GM18505 (cell line): ENCODE data around the gene FLRT1.

Experiments used
- ATAC-seq: cut with Tn5 transposase; IDR thresholded peaks from one replicate; pipeline ENCODE4 v1.9.1; 2021; ENCODE audit not compliant: unreplicated experiment
- POLR2A ChIP-seq: IDR thresholded peaks from 4 replicates; pipeline ENCODE4 v1.6.1; 2011; ENCODE audit warnings: borderline replicate concordance; ENCODE audit not compliant: insufficient read depth, insufficient read length; ENCODE audit errors: extremely low read depth

FLRT1 gene

DNA sequence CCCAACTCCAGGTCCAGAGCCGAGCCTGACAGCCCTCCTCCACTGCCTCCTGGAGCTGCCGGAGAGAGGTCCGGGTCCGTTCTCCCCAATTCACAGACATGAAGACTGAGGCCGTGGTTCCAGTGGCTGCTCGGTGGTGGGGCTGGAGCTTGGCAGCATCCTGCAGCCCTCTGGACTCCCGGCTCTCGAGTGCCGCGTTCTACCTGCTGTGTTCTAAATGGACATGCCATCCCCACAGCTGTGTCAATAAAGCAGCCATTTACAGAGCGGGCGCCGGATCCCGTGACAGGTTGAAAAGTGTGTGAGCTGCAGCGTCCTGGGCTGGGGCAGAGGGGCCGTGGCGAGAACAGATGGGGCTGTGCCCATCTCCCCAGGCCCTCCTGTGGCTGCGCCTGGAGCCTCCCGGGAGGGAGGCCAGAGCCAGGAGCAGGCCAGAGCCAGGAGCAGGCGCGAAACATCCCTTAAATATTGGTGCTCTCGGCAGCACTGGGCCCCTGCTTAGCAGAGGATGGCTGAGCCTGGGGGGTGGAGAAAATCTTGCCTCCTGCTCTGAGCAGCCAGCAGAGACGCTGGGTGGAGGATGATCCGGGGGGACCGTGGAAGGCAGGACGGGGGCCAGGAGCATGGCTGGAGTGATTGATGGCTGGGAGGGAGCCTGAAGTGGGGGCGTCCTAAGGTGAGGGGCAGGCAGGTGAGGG is 46.2 kb downstream of the FLRT1 start:
- no peak for TF ChIP-seq POLR2A

DNA sequence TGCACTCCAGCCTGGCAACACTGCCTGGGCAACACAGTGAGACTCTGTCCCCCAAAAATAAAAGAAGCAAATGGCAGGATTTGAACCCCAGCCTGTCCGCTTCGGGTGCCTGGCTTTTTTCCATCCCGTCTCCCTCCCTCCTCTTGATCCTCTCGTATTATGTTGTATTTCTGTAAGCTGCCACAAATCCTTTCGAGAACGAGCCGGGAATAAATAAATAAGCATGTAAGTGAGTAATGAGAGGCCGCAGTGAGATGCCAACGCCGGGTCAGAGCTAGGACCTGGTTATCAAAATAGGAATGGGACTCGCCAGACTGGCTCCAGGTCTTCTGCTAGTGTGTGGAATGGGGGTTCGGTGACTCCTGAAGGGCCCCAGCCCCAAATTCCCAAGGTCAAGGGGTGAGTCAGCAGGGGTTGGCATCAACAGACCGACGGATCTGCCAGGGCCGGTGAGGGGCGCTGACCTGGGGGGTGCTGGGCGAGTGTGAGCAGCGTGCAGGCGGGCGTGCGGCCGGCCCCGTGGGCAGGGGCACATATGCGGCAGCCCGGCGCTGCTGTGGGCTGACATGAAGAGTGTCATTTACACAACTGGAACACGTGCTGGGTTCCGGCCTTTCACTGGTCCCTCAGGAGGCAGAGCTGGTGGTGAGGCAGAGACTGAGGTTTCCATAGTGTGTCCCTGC is 47.8 kb downstream of the FLRT1 start:
- ATAC-seq = no peak
- no peak for TF ChIP-seq POLR2A

More for the DNA sequence above, 46.2 kb downstream of the FLRT1 start:
- no peak for ATAC-seq

DNA sequence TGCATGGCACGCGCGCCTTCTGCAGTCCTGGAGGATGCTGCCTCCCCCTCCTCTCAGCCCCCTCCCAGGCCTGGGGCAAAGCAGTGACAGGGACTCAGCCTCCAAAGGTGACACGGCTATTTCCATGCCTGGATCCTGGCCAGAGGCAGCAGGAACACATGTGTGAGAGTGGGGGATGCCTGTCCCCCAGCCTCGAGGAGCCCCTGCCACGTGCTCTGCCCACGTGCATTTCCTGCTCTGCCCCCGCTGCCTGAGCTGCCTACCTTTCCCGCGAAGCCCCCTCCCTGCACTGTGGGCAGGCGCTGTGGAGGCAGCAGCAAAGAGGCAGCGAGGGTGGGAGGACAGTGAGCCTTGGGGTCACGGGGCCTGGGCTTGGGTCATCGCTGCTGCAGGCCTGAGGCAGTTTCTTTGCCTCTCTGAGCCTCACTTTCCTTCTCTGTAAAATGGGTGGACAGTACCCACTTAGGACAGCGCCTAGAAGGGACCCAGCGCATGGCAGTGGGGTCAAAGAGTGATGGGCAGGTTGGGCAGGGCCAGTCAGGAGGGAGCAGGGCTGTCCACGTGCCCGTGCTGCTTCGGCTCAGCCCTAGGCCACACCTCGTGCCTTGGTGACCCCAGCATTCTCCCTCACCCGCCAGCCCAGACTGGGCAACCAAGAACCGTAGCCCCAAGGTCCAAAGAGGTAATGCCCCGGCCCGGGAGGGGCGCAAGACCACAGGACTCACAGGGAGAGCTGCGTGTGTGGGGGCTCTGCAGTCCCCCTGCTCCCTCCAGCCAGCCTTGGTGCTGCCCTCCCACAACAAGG is 48.6 kb downstream of the FLRT1 start:
- no peak for ATAC-seq
- no peak for TF ChIP-seq POLR2A

DNA sequence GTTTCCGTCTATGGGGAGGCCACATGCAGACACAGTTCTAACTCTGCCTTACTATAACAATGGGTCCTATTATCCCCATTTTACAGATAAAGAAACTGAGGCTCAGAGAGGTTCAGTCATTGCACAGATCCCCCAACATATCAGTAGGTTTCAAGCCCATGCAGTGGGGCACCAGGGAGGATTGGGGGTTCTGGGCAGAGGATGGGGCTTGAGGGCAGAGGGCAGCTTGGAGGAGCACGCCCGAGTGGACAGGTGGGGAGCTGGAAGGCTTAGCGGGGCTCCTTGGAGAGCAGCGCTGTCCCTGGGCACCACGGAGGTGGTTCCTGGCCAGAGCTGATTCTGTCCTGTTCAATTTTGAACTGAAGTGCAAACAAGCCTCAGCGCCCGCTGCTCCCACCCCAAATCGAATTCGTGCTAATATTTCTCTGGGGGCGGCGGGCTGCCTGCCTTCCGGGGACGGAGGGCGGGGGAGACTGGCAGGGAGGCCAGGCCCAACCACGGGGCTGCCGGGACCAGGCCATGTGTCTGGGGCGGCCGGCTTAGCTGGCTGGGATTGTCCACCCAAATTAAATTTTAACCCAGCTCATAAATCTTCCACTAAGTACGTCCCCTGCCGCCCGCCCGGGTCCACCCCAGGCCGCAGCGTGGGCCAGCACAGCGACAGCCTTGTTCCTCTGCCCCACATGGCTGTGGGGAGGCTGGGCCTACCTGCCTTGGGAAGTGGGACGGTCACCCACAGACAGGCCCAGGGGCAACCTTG is 49.4 kb downstream of the FLRT1 start:
- ATAC-seq = no peak
- TF ChIP-seq POLR2A = no peak
